CD4-positive, alpha-beta T cell treated with Interleukin-6 at 100 ng/mL for 8 hours (primary cell): ENCODE data around the gene ARRDC4.
"Not testable (repeated sequence)": the region's sequence is repeated elsewhere in the genome, so short reads cannot be mapped to it uniquely, and the experiment has no call there.

Experiments
- DNase-seq: peaks from one replicate; pipeline ENCODE4 v3.0.0-alpha.2; 2020; ENCODE audit warnings: mixed read lengths, low spot score

Gene ARRDC4

GRCh38 chr15:97966246-97966645, 5.7 kb downstream of the ARRDC4 start:
- no peak for DNase-seq

GRCh38 chr15:97966924-97967620, 6.6 kb downstream of the ARRDC4 start:
- no peak for DNase-seq

- no peak for DNase-seq
Observed at GRCh38 chr15:97967881-97968280, 7.4 kb downstream of the ARRDC4 start.

DNA sequence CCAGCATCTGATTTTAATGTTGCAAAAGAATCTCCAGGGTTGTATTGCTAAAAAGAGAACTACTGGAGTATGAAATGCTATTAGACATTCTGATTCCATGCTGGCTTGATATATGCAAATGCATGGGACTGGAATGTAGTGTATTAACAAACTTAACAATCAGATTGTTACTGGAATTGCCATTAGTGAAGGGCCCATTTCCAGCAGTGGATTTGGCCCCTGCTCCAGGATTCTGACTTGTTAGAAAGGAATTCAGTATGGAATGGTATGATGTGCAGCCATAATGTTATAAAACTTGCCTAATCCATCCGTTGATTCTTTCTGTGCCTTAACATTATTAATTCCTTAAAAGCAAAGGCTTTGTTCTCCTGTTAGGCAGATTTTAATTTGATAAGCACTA, 7.9 kb downstream of the ARRDC4 start:
- no peak for DNase-seq

- DNase-seq, result no peak
Observed at GRCh38 chr15:97972366-97972765, 11.9 kb downstream of the ARRDC4 start.

DNA sequence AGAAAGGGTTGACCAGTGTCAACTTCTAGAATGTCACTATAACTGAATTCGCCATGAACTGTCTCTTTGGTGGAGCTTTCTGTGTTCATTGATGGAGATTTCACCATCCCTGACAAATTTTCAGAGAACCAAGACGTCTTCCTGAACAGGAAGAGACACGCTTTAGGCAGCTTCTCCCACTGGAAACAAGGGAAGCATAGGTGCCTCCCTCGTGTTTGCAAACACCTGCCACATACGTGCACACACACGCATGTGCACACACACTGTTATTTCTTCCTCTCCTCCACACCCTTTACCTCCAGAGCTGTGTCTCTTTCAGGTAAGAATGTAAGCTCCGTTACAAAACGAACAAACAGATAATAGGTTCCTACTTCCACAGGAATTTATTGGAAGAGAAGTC, 15.6 kb downstream of the ARRDC4 start:
- no peak for DNase-seq

- DNase-seq, result no peak
Observed at GRCh38 chr15:97976766-97977503, 16.4 kb downstream of the ARRDC4 start.

GRCh38 chr15:97977734-97978133, 17.2 kb downstream of the ARRDC4 start:
- DNase-seq, result no peak

- no peak for DNase-seq
Observed at GRCh38 chr15:97978401-97979139, 18.1 kb downstream of the ARRDC4 start.

DNA sequence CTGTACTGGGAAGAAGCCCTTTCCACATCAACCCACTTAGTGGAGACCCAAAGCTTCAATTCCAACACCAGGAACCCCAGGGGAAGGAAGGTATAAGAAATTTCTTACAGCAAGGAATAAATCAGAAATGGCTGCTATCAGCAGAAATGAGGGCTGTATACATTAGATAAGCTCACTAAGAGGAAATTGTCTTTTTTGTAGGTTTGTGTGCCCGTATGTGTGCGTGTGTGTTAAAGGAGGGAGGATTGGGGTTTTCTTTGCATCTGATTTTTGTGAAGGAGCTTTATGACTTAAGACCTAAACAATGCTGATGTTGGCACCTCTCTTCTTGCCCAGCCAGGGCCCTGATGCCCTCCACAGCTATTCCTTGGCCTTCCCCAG, 18.6 kb downstream of the ARRDC4 start:
- DNase-seq, result no peak

DNA sequence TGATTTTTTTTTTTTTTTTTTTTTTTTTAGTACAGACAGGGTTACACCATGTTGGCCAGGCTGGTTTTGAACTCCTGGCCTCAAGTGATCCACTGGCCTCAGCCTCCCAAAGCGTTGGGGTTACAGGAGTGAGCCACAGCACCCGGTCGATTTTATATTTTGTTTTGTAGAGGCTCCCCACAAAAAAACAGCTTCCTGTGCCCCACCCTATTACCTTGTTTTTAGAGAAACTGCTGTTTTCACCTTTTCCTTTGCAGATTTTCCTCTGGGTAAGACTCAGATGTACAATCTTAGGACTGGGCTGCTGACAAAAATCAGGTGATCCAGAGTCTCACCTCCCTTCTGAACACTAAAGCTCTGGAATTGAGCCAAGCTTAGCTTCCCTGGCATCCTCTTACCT, 20.6 kb downstream of the ARRDC4 start:
- no peak for DNase-seq

GRCh38 chr15:97981758-97982157, 21.3 kb downstream of the ARRDC4 start:
- DNase-seq, result no peak

- no peak for DNase-seq
Observed at GRCh38 chr15:97984157-97984556, 23.7 kb downstream of the ARRDC4 start.

- DNase-seq, result not testable (repeated sequence)
Observed at GRCh38 chr15:97985979-97986378, 25.5 kb downstream of the ARRDC4 start.

- DNase-seq, result no peak
Observed at GRCh38 chr15:97986781-97987180, 26.3 kb downstream of the ARRDC4 start.

DNA sequence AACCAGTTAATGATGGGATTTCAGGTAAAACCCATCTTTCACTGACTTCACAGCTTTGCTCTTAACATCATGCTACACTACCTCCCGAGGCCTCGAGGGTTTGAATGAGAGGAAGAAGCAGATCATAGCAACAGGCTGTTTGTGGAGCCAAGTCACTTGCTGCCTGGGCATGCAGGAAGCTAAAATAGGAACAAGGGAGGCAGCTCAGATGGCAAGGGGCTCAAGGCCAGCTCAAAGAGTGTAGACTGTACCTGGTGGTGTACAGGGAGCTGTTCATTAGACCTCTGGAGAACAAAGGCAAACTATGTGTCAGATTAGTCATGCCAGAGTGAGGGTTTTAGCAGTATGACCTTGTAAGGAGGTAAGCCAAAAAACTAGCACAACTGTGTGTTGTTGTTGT, 28.8 kb downstream of the ARRDC4 start:
- DNase-seq, result no peak

DNA sequence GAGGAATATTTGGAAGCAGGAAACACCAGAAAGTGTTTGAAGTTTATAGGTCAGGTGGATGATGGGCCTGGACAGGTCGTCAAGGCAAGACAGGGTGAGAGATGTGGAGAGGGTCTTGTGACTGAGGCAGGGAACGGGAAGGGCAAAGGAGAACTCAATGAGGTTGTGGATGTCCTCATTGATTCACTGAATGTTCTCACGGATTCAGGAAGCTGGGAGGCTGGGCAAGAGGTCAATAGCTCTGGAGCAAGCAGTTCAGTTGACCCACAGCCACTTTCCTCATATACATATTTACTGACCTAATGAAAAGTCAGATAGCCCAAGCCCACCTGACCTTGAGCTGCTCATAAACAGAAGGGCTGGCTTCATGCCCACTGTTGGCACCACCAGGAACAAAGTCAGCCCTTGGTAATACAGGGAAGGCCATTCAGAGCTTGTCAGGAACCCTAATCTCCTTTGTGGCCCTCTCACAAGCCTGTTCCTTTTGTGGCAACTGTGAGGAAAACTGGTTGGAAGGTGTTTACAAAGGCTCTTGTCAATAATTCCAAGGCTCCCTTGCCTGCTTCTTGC, 31.6 kb downstream of the ARRDC4 start:
- DNase-seq, result no peak

DNA sequence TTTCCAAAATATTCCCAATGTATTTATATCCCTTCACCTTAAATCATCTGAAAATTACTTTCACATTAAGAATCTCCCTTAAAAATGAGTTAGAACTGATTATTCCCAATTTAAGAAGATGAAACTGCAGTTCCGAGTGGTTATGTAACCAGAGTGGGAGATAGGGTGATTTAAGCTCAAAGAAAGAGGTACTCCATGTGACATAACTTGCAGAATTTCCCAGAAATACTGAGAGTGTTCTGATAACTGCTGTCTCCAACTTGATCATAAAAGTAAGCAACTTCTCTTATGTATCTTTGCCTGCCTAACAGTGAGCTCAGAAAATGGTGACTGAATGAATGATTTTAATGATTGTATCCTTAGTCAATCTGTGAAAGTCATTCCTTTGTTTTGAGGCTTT, 32.3 kb downstream of the ARRDC4 start:
- DNase-seq, result no peak

- no peak for DNase-seq
Observed at GRCh38 chr15:97993310-97993738, 32.8 kb downstream of the ARRDC4 start.

DNA sequence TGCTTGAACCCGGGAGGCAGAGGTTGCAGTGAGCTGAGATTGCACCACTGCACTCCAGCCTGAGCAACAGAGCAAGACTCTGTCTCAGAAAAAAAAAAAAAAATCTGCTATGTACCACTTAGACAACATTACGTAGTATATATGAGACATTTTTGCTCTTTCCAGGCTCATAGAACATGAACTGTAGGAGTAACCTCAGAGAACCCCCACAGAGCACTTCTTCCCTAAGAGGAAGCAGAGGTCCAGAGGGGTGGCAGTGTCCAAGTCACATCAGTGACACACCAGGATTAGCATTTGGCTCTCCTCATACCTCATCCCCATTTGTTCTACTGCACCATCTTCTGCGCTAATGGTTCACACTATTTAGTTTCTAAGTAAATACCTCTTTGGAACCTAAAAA, 33.7 kb downstream of the ARRDC4 start:
- DNase-seq, result no peak

- DNase-seq, result no peak
Observed at GRCh38 chr15:97995192-97995591, 34.7 kb downstream of the ARRDC4 start.

DNA sequence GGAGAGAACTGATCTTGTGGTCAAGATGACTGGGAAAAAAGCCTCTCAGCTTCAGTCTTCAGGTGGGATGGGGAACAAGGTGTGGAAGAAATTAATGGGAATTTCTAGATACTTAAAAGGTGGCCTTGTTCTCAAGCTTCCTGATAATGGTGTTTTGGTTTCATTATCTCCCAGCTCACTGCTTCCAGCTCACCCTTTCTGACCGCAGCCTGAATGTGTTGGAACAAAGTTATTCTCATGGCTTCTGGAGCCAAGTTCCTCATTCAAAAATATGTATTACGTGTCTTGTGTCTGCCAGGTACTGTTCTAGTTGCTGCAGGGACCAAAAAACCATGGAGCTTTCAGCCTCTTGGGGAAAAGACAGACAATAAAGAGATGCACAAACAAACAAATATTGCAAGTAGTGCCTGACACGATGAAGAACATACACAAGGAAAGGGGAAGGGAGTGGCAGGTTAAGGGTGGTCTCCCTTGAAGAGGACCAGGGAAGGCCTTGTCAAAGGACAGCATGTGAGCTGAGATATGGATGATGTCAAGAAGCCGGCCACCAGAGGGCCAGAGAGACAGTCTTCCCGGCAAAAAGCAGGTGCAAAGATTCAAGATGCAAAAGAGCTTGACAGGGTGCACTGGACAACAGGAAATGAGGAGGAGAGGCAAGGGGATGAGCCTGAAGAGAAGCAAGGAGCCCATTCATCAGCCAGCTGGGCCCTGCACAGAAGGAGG, 35.5 kb downstream of the ARRDC4 start:
- DNase-seq, result no peak
